ENCODE results near the gene PPP2R5D.
"Not testable (repeated sequence)": the region's sequence is repeated elsewhere in the genome, so short reads cannot be mapped to it uniquely, and the experiment has no call there.

DNA sequence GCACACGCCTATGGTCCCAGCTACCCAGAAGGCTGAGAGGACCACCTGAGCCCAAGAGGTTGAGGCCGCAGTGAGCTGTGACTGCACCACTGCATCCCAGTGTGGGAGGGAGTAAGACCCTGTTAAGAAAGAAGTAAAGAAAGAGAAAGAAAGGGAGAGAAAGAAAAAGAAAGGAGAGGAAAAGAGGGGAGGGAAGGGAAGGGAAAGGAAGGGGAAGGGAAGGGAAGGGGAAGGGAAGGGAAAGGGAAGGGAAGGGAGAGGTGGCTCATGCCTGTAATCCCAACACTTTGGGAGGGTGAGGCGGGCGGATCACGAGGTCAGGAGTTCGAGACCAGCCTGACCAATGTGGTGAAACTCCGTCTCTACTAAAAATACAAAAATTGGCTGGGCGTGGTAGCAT lies 57.1 kb downstream of the PPP2R5D start:
- TF ChIP-seq, protein P1, sequence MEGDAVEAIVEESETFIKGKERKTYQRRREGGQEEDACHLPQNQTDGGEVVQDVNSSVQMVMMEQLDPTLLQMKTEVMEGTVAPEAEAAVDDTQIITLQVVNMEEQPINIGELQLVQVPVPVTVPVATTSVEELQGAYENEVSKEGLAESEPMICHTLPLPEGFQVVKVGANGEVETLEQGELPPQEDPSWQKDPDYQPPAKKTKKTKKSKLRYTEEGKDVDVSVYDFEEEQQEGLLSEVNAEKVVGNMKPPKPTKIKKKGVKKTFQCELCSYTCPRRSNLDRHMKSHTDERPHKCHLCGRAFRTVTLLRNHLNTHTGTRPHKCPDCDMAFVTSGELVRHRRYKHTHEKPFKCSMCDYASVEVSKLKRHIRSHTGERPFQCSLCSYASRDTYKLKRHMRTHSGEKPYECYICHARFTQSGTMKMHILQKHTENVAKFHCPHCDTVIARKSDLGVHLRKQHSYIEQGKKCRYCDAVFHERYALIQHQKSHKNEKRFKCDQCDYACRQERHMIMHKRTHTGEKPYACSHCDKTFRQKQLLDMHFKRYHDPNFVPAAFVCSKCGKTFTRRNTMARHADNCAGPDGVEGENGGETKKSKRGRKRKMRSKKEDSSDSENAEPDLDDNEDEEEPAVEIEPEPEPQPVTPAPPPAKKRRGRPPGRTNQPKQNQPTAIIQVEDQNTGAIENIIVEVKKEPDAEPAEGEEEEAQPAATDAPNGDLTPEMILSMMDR (IDR thresholded peaks at IDR 0.05; ENCODE audit: low read depth, low read length): not testable (repeated sequence)
- not testable (repeated sequence) for TF ChIP-seq EZH2phosphoT487 (IDR thresholded peaks at IDR 0.05; ENCODE audit: low read depth)
